MCF 10A (cell line): ENCODE results near the gene EDN1. TPM values are rescaled to one million over a fixed set of nuclear protein-coding genes. Genes with fewer than 3 reads are reported as not detected.

Experiments used
- Bru-seq: library from RNA; stranded (reverse); fragments of 400-500 nt; gene quantifications from one replicate; lab custom pipeline; 2021; lab: Mats Ljungman, UMichigan
- BruChase-seq, 2 experiments: library from RNA; stranded (reverse); fragments of 400-500 nt; gene quantifications; one replicate each; lab custom pipeline; 2021; lab: Mats Ljungman, UMichigan
- BruUV-seq: library from RNA; stranded (reverse); fragments of 400-500 nt; replicated peaks from 2 replicates; lab custom pipeline; 2021; lab: Mats Ljungman, UMichigan
- CTCF ChIA-PET: fragments of 300-600 bp; sonication (Branson Sonifier 250); formaldehyde crosslinking; extraction: SDS; loops from one replicate; lab custom pipeline; 2021; ENCODE audit warnings: antibody characterized with exemption, inconsistent platforms; lab: Yijun Ruan, JAX
- POLR2A ChIA-PET: fragments of 300-600, 350-650 bp; sonication (Branson Sonifier 250); formaldehyde crosslinking; extraction: SDS; loops from one replicate; lab custom pipeline; 2020; ENCODE audit warnings: antibody characterized with exemption, inconsistent platforms; lab: Yijun Ruan, JAX
- DNase-seq: peaks from one replicate; pipeline ENCODE4 v3.0.0-alpha.2; 2018; ENCODE audit not compliant: unreplicated experiment
- H3K27ac Mint-ChIP-seq: one replicate; pipeline ENCODE4 v1.8.0; 2022; ENCODE audit warnings: mild to moderate bottlenecking, low read depth, mixed read lengths; ENCODE audit not compliant: unreplicated experiment
- H3K27me3 Mint-ChIP-seq: one replicate; pipeline ENCODE4 v1.8.0; 2022; ENCODE audit warnings: mixed read lengths; ENCODE audit not compliant: insufficient read depth, unreplicated experiment
- H3K36me3 Mint-ChIP-seq: one replicate; pipeline ENCODE4 v1.8.0; 2022; ENCODE audit warnings: mild to moderate bottlenecking, moderate library complexity, mixed read lengths; ENCODE audit not compliant: insufficient read depth, unreplicated experiment
- H3K4me1 Mint-ChIP-seq: one replicate; pipeline ENCODE4 v1.8.0; 2022; ENCODE audit warnings: mixed read lengths; ENCODE audit not compliant: insufficient read depth, unreplicated experiment
- H3K4me3 Mint-ChIP-seq: one replicate; pipeline ENCODE4 v1.8.0; 2022; ENCODE audit warnings: mild to moderate bottlenecking, moderate library complexity, mixed read lengths; ENCODE audit not compliant: unreplicated experiment
- H3K9me3 Mint-ChIP-seq: one replicate; pipeline ENCODE4 v1.8.0; 2022; ENCODE audit warnings: mixed read lengths; ENCODE audit not compliant: unreplicated experiment
- CTCF ChIP-seq: fragments of 200-600 bp; IDR thresholded peaks from one replicate; pipeline ENCODE4 v1.8.0; 2022; ENCODE audit warnings: antibody characterized with exemption, mild to moderate bottlenecking; ENCODE audit not compliant: unreplicated experiment
- intact Hi-C: fragments of 100-400 bp; cut with micrococcal nuclease; formaldehyde crosslinking; loops from 2 replicates; pipeline ENCODE4 v1.14.1; 2022
- long read RNA-seq: library from polyadenylated mRNA; stranded (forward); transcript quantifications from one replicate; pipeline ENCODE4 v2.0.0, GENCODE V29; 2022
- total RNA-seq: library from RNA; stranded (reverse); gene quantifications from 2 replicates; pipeline ENCODE4 v1.2.3, GENCODE V29; 2022

Gene EDN1
- 1.2 and 2.7 TPM in 2 replicates for total RNA-seq
- percentile 62 among the genes with signal in this experiment for Bru-seq, nascent RNA
- percentile 22 among the genes with signal in this experiment for BruChase-seq, experiment 1, labeled RNA remaining after a 6-hour chase
- BruChase-seq, experiment 2, labeled RNA remaining after a 2-hour chase, result percentile 37 among the genes with signal in this experiment
- long read RNA-seq, partial matches to known transcripts, result 0 of 5 reads
- long read RNA-seq, other reads (novel, unspliced or antisense), result 2 of 5 reads

DNA sequence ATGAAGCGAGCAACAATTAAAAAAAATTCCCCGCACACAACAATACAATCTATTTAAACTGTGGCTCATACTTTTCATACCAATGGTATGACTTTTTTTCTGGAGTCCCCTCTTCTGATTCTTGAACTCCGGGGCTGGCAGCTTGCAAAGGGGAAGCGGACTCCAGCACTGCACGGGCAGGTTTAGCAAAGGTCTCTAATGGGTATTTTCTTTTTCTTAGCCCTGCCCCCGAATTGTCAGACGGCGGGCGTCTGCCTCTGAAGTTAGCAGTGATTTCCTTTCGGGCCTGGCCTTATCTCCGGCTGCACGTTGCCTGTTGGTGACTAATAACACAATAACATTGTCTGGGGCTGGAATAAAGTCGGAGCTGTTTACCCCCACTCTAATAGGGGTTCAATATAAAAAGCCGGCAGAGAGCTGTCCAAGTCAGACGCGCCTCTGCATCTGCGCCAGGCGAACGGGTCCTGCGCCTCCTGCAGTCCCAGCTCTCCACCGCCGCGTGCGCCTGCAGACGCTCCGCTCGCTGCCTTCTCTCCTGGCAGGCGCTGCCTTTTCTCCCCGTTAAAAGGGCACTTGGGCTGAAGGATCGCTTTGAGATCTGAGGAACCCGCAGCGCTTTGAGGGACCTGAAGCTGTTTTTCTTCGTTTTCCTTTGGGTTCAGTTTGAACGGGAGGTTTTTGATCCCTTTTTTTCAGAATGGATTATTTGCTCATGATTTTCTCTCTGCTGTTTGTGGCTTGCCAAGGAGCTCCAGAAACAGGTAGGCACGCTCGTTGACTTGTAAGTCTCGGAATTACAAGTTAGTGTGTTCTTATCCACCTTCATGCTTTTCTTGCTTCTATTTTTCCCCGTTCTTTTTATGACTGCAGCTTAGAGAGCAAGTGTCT is at the start of gene EDN1:
Gene EDN1, plus strand, starts transcription at position 429 of the 888 bp plus-strand sequence. Its CDS starts 269 bp downstream, at position 698.
- intact Hi-C loops, result loop anchor here (1.0 to 5.0 kb wide), 7 partner anchors 21 to 705 kb away; partner anchors contain the start of gene HIVEP1
- no peaks in the 10 kb centered on the region for H3K9me3 Mint-ChIP-seq
- CTCF ChIA-PET, result interaction anchor here (0.5 to 7.3 kb wide), 67 partner anchors 9 to 715 kb away, joined by 3 to 197 read pairs (median 4); no protein-coding TSS in a partner anchor
- H3K4me3 Mint-ChIP-seq, result peak within 1 kb of the TSS; percentile 75
- no peaks in the 10 kb centered on the region for H3K27me3 Mint-ChIP-seq
- BruUV-seq, result TSS peak; percentile 76
- peak within 1 kb of the TSS; percentile 94 for H3K27ac Mint-ChIP-seq
- H3K4me1 Mint-ChIP-seq, result peaks cover 55% of the 10 kb centered on the region
- peaks cover 16% of the 10 kb centered on the region for H3K36me3 Mint-ChIP-seq
- peak; percentile 86 for DNase-seq
- TF ChIP-seq CTCF, result peak; percentile 39
- POLR2A ChIA-PET, result interaction anchor here (0.5 to 21.2 kb wide), 47 partner anchors 10 to 635 kb away, joined by 3 to 371 read pairs (median 5); partner anchors contain the start of gene HIVEP1

DNA sequence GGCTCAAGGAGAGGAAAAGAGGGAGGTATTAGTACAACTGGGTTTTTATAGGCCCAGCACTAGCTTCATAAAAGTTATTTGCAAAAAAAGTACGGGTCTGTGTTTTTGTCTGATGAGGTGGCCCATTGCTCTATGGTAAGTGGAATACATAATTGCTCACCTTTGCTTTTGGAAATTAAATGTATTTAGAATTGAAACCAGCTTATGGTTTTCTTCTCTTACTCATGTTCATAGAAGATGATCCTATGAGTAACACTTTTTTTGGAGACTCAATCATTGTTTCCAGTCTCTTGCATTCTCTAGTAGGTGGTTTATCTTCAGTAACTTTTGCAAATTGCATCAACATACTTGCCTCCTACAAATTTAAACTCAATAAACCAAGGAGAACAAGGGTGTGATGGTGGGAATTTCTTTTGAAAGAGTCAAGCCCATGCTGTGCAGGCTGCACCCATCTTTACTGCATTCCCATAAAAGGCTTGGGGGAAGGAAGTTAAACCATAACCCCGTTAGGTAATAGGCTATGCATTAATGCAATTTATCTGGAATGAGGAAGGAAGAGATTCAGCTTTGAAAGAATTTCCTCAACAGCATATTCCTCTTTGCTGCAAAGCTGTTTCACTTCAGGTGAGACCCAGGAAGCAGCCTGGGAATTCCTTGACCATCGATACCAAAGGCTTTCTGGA is 48.5 kb upstream of the EDN1 start:
- intact Hi-C loops, result no loop called here
- Mint-ChIP-seq H3K9me3 (no peaks in the 10 kb centered on the region), H3K36me3 (no peaks in the 10 kb centered on the region), H3K4me1 (peaks cover 5% of the 10 kb centered on the region), H3K4me3 (no peak overlapping the region), H3K27ac (no peak overlapping the region), H3K27me3 (no peaks in the 10 kb centered on the region)
- ChIA-PET POLR2A (interaction anchor here (0.6 kb wide), 1 partner anchor 48 kb away, joined by 4 read pairs; the partner anchor contains the start of gene EDN1), CTCF (interaction anchor here (0.8 kb wide), 1 partner anchor 169 kb away, joined by 3 read pairs; no protein-coding TSS in a partner anchor)
- DNase-seq, result no peak
- no TSS peak for BruUV-seq
- TF ChIP-seq CTCF, result no peak

- BruUV-seq, result no TSS peak
- Mint-ChIP-seq H3K9me3 (no peaks in the 10 kb centered on the region), H3K4me1 (peaks cover 5% of the 10 kb centered on the region), H3K27ac (no peak overlapping the region), H3K4me3 (no peak overlapping the region), H3K36me3 (no peaks in the 10 kb centered on the region), H3K27me3 (no peaks in the 10 kb centered on the region)
- DNase-seq, result no peak
- intact Hi-C loops, result no loop called here
- ChIA-PET CTCF (interaction anchor here (0.6 to 0.9 kb wide), 3 partner anchors 10 to 608 kb away, joined by 3 to 5 read pairs (median 3); no protein-coding TSS in a partner anchor), POLR2A (interaction anchor here (1.5 kb wide), 1 partner anchor 10 kb away, joined by 5 read pairs; no protein-coding TSS in a partner anchor)
- no peak for TF ChIP-seq CTCF
Observed at GRCh38 chr6:12243169-12243568, 47.0 kb upstream of the EDN1 start.
